HFF-Myc (cell line): ENCODE measurements around the gene OSBPL9.

Experiments
- DNase-seq: peaks from one replicate; pipeline ENCODE4 v3.0.0-alpha.2; 2011; ENCODE audit warnings: low read depth; ENCODE audit errors: extremely low read depth
- H3K4me3 ChIP-seq: replicated peaks from 2 replicates; pipeline ENCODE4 v1.5.1; 2011; ENCODE audit warnings: low read depth, mild to moderate bottlenecking, control low read depth, low read length
- TF ChIP-seq, protein P1 (sequence below): IDR thresholded peaks from 2 replicates; pipeline ENCODE4 v1.5.1; 2012; ENCODE audit warnings: mild to moderate bottlenecking, low read depth, low read length, control low read depth; ENCODE audit errors: missing control alignments

The OSBPL9 gene

DNA sequence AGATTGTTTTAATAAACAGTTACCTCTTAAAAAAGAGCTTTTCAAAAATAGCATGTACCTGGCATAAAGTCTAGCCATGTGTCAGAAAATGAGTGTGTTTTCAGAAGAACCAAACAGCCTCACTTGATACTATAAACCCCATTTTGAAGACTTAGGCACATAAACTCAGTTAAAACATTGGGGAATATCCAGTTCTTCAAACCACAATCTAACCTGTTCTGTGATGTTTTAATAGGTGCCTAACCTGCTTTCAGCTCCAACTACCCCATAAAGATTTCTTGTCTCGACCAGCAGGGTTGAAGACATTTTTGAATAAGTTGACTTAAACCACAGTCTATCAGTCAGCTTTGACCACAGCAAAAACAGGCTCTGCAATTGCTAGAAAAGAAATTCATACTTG is 220.4 kb downstream of the OSBPL9 start:
- TF ChIP-seq, protein P1, sequence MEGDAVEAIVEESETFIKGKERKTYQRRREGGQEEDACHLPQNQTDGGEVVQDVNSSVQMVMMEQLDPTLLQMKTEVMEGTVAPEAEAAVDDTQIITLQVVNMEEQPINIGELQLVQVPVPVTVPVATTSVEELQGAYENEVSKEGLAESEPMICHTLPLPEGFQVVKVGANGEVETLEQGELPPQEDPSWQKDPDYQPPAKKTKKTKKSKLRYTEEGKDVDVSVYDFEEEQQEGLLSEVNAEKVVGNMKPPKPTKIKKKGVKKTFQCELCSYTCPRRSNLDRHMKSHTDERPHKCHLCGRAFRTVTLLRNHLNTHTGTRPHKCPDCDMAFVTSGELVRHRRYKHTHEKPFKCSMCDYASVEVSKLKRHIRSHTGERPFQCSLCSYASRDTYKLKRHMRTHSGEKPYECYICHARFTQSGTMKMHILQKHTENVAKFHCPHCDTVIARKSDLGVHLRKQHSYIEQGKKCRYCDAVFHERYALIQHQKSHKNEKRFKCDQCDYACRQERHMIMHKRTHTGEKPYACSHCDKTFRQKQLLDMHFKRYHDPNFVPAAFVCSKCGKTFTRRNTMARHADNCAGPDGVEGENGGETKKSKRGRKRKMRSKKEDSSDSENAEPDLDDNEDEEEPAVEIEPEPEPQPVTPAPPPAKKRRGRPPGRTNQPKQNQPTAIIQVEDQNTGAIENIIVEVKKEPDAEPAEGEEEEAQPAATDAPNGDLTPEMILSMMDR, result no peak
- no peak for DNase-seq
- no peak overlapping the region for H3K4me3 ChIP-seq
